Measurements from ENCODE around the gene ZNF491.
"Not testable (repeated sequence)": the region's sequence is repeated elsewhere in the genome, so short reads cannot be mapped to it uniquely, and the experiment has no call there.

Gene ZNF491

DNA sequence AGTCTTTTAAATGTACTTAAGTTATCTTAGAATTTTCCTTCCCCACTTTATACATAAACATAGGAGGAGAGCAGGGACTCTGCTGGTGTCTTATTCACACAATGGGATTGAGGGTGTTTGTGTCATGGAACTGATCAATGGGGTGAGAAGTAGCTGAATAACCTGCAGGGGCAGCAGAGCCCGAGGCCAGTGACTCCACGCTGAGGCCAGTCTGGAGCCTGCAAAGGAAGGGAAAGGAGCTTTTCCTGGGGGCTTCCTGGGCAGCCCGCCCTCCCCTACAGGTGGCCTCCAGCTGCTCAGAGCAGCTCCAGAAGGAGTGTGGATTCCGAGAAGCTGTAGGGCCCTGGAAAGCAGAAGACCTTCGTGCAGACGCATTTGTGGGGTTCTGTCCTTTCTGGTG lies 49.3 kb downstream of the ZNF491 start:
- not testable (repeated sequence) for H3K9ac ChIP-seq (ENCODE audit: low read length); H3K27ac ChIP-seq (ENCODE audit: low read depth, low read length); H3K27me3 ChIP-seq (ENCODE audit: control insufficient read depth, insufficient read depth, low read length); H3K36me3 ChIP-seq (ENCODE audit: control insufficient read depth, insufficient read depth, low read length); H3K4me3 ChIP-seq (ENCODE audit: low read depth, low read length); H3K4me1 ChIP-seq (ENCODE audit: control insufficient read depth, insufficient read depth, low read length)
- peaks cover 49% of the 10 kb centered on the region for H3K9me3 ChIP-seq (ENCODE audit: control insufficient read depth, insufficient read depth, low read depth, low read length)

GRCh38 chr19:11848200-11848593 lies 49.9 kb downstream of the ZNF491 start:
- Histone ChIP-seq H3K4me3 (ENCODE audit: low read depth, low read length) (no peak overlapping the region), H3K9me3 (ENCODE audit: control insufficient read depth, insufficient read depth, low read depth, low read length) (peaks cover 48% of the 10 kb centered on the region), H3K4me1 (ENCODE audit: control insufficient read depth, insufficient read depth, low read length) (no peaks in the 10 kb centered on the region), H3K36me3 (ENCODE audit: control insufficient read depth, insufficient read depth, low read length) (no peaks in the 10 kb centered on the region), H3K27ac (ENCODE audit: low read depth, low read length) (no peak overlapping the region), H3K9ac (ENCODE audit: low read length) (no peak overlapping the region), H3K27me3 (ENCODE audit: control insufficient read depth, insufficient read depth, low read length) (no peaks in the 10 kb centered on the region; the same call in 1 of the 2 replicates)

GRCh38 chr19:11848594-11849469 lies 50.5 kb downstream of the ZNF491 start, which contains the start of gene ZNF439:
ZNF439 (plus strand) TSS chr19:11848726; CDS start chr19:11848868, 142 bp downstream.
- Histone ChIP-seq H3K27ac (ENCODE audit: low read depth, low read length) (no peak within 1 kb of the TSS), H3K4me3 (ENCODE audit: low read depth, low read length) (no peak within 1 kb of the TSS; the same call in 1 of the 2 replicates), H3K9ac (ENCODE audit: low read length) (no peak within 1 kb of the TSS), H3K9me3 (ENCODE audit: control insufficient read depth, insufficient read depth, low read depth, low read length) (peaks cover 49% of the 10 kb centered on the region), H3K36me3 (ENCODE audit: control insufficient read depth, insufficient read depth, low read length) (no peaks in the 10 kb centered on the region), H3K27me3 (ENCODE audit: control insufficient read depth, insufficient read depth, low read length) (no peaks in the 10 kb centered on the region; the same call in 1 of the 2 replicates), H3K4me1 (ENCODE audit: control insufficient read depth, insufficient read depth, low read length) (no peaks in the 10 kb centered on the region)

DNA sequence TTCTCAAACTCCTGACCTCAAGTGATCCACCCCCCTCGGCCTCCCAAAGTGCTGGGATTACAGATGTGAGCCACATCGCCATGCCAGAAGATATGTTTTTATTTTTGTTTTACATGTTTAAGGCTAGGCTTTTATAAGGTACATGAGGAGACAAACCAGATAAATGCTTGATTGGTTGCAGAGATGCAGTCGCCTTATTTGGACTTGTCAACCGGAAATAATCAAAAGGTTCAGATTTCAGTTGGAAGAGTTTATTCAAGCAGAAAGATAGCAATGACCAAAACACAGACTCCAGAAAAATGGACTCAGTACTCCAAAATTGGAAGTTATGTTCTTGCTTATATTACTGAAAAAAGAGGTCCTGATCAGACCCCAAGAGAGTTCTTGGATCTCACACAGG lies 52.0 kb downstream of the ZNF491 start:
- H3K36me3 ChIP-seq (ENCODE audit: control insufficient read depth, insufficient read depth, low read length); H3K4me1 ChIP-seq (ENCODE audit: control insufficient read depth, insufficient read depth, low read length); H3K9ac ChIP-seq (ENCODE audit: low read length); H3K27me3 ChIP-seq (ENCODE audit: control insufficient read depth, insufficient read depth, low read length); H3K4me3 ChIP-seq (ENCODE audit: low read depth, low read length); H3K27ac ChIP-seq (ENCODE audit: low read depth, low read length): not testable (repeated sequence)
- peaks cover 53% of the 10 kb centered on the region for H3K9me3 ChIP-seq (ENCODE audit: control insufficient read depth, insufficient read depth, low read depth, low read length)

DNA sequence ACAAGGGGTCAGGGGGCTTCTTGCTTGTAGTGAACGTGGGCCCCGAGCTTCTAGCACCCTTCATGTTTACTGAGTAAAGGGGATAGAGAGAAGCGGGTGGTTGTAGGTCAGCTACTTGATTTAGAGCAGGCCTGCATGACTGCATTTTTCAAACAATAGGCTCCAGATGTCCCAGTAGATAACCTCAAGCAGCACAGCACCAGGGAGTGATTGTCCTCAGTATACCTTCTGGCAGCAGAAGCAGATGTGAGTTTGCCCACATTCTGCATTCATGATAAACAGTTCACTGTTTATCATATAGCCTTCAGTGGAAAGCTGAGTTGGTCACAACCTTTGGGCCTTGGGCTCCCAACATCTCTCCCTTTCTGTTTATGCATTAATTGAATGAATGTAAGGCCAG lies 55.0 kb downstream of the ZNF491 start:
- H3K9me3 ChIP-seq (ENCODE audit: control insufficient read depth, insufficient read depth, low read depth, low read length) = peaks cover 59% of the 10 kb centered on the region
- no peaks in the 10 kb centered on the region for H3K36me3 ChIP-seq (ENCODE audit: control insufficient read depth, insufficient read depth, low read length)
- no peak overlapping the region for H3K9ac ChIP-seq (ENCODE audit: low read length)
- H3K27me3 ChIP-seq (ENCODE audit: control insufficient read depth, insufficient read depth, low read length) = no peaks in the 10 kb centered on the region; the same call in 1 of the 2 replicates
- no peak overlapping the region for H3K4me3 ChIP-seq (ENCODE audit: low read depth, low read length)
- H3K27ac ChIP-seq (ENCODE audit: low read depth, low read length) = no peak overlapping the region
- H3K4me1 ChIP-seq (ENCODE audit: control insufficient read depth, insufficient read depth, low read length) = no peaks in the 10 kb centered on the region

DNA sequence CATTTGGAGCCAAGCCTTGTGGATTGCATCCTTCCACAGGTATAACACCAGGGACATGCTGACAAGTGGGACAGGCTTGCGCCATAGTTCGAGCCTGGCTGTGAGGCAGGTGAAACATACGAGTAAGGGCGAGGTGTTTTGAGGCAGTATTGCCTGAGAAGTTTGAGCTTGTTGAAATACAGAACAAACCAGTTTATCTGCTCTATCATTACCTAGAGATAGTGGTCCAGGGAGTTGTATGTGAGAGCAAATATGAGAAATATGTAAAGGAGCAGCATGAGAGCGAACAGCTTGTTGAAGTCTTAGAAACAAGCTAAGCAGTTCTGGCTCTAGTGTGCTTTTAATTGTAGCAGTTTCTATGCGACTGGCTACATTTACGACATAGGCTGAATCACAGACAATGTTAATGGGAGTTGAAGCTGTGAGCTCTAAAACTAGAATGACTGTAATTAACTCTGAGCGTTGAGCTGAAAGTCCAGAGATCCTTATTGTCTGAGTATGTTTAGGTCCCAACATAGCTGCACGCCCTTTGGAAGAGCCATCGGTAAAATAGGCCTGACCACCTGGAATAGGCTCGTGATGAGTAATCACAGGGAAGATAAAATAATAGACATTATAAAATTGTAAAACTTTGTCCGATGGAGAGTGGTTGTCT lies 58.4 kb downstream of the ZNF491 start:
- peaks cover 76% of the 10 kb centered on the region for H3K9me3 ChIP-seq (ENCODE audit: control insufficient read depth, insufficient read depth, low read depth, low read length)
- no peaks in the 10 kb centered on the region for H3K4me1 ChIP-seq (ENCODE audit: control insufficient read depth, insufficient read depth, low read length)
- no peak overlapping the region for H3K4me3 ChIP-seq (ENCODE audit: low read depth, low read length)
- H3K27me3 ChIP-seq (ENCODE audit: control insufficient read depth, insufficient read depth, low read length) = no peaks in the 10 kb centered on the region
- no peaks in the 10 kb centered on the region for H3K36me3 ChIP-seq (ENCODE audit: control insufficient read depth, insufficient read depth, low read length)
- no peak overlapping the region for H3K27ac ChIP-seq (ENCODE audit: low read depth, low read length)
- no peak overlapping the region for H3K9ac ChIP-seq (ENCODE audit: low read length)
